ENCODE results near the gene SFT2D3. TPM values are rescaled to one million over a fixed set of nuclear protein-coding genes. Genes with fewer than 3 reads are reported as not detected.
A peak's percentile ranks its signal among the peaks of the same experiment; 100 is the strongest.

SFT2D3 gene
- total RNA-seq = 1 to 10 TPM; 7.5 to 8.7 TPM

GRCh38 chr2:127701193-127701650 lies at the start of gene SFT2D3:
TSS of gene SFT2D3 (plus strand) at chr2:127701497. CDS start at chr2:127701529, 32 bp downstream.
- Mint-ChIP-seq H3K27me3 (no peaks in the 10 kb centered on the region), H3K4me1 (peaks cover 25% of the 10 kb centered on the region), H3K27ac (peak within 1 kb of the TSS; percentile 97), H3K4me3 (peak within 1 kb of the TSS; percentile 90), H3K9me3 (no peaks in the 10 kb centered on the region), H3K36me3 (peaks cover 17% of the 10 kb centered on the region)
- ATAC-seq (ENCODE audit: low read depth) (peak; percentile 78), DNase-seq (peak; percentile 90)
- POLR2A ChIA-PET = interaction anchor here (0.6 to 2.1 kb wide), 10 partner anchors 22 to 620 kb away, joined by 3 to 17 read pairs (median 4); partner anchors contain the start of genes IWS1, UGGT1 and WDR33

- POLR2A ChIA-PET = no interaction called here
- no peak overlapping the region for H3K4me3 Mint-ChIP-seq
- no peak for DNase-seq
- H3K36me3 Mint-ChIP-seq = no peaks in the 10 kb centered on the region
- H3K27me3 Mint-ChIP-seq = no peaks in the 10 kb centered on the region
- ATAC-seq (ENCODE audit: low read depth) = no peak
- H3K27ac Mint-ChIP-seq = no peak overlapping the region
- H3K9me3 Mint-ChIP-seq = no peaks in the 10 kb centered on the region
- H3K4me1 Mint-ChIP-seq = peaks cover 9% of the 10 kb centered on the region
Observed at GRCh38 chr2:127651971-127652550, 49.2 kb upstream of the SFT2D3 start.

- Mint-ChIP-seq H3K36me3 (no peaks in the 10 kb centered on the region), H3K4me3 (no peak overlapping the region), H3K27me3 (no peaks in the 10 kb centered on the region), H3K4me1 (peaks cover 9% of the 10 kb centered on the region), H3K9me3 (no peaks in the 10 kb centered on the region), H3K27ac (no peak overlapping the region)
- DNase-seq (no peak), ATAC-seq (ENCODE audit: low read depth) (no peak)
- POLR2A ChIA-PET = no interaction called here
Observed at GRCh38 chr2:127652786-127653357, 48.4 kb upstream of the SFT2D3 start.

- H3K4me1 Mint-ChIP-seq = peaks cover 7% of the 10 kb centered on the region
- DNase-seq (no peak), ATAC-seq (ENCODE audit: low read depth) (no peak)
- peak overlapping the region; percentile 42 for H3K27ac Mint-ChIP-seq
- no peaks in the 10 kb centered on the region for H3K27me3 Mint-ChIP-seq
- POLR2A ChIA-PET = no interaction called here
- H3K4me3 Mint-ChIP-seq = no peak overlapping the region
- no peaks in the 10 kb centered on the region for H3K36me3 Mint-ChIP-seq
- H3K9me3 Mint-ChIP-seq = no peaks in the 10 kb centered on the region
Observed at GRCh38 chr2:127653421-127654083, 47.7 kb upstream of the SFT2D3 start.

GRCh38 chr2:127654084-127654837 lies 47.0 kb upstream of the SFT2D3 start:
- DNase-seq = no peak
- H3K4me1 Mint-ChIP-seq = peaks cover 5% of the 10 kb centered on the region
- ATAC-seq (ENCODE audit: low read depth) = no peak
- POLR2A ChIA-PET = no interaction called here
- H3K4me3 Mint-ChIP-seq = no peak overlapping the region
- no peaks in the 10 kb centered on the region for H3K36me3 Mint-ChIP-seq
- no peaks in the 10 kb centered on the region for H3K27me3 Mint-ChIP-seq
- H3K9me3 Mint-ChIP-seq = no peaks in the 10 kb centered on the region
- no peak overlapping the region for H3K27ac Mint-ChIP-seq

- H3K4me3 Mint-ChIP-seq = no peak overlapping the region
- H3K36me3 Mint-ChIP-seq = no peaks in the 10 kb centered on the region
- H3K27me3 Mint-ChIP-seq = no peaks in the 10 kb centered on the region
- no peak overlapping the region for H3K27ac Mint-ChIP-seq
- DNase-seq (no peak), ATAC-seq (ENCODE audit: low read depth) (no peak)
- POLR2A ChIA-PET = no interaction called here
- H3K9me3 Mint-ChIP-seq = no peaks in the 10 kb centered on the region
- peaks cover 1% of the 10 kb centered on the region for H3K4me1 Mint-ChIP-seq
Observed at GRCh38 chr2:127654838-127655175, 46.5 kb upstream of the SFT2D3 start.

- DNase-seq = no peak
- ATAC-seq (ENCODE audit: low read depth) = no peak
- no peak overlapping the region for H3K4me3 Mint-ChIP-seq
Observed at GRCh38 chr2:127655209-127656073, 45.9 kb upstream of the SFT2D3 start.

GRCh38 chr2:127656569-127657231 lies 44.6 kb upstream of the SFT2D3 start:
- Mint-ChIP-seq H3K36me3 (no peaks in the 10 kb centered on the region), H3K4me1 (no peaks in the 10 kb centered on the region), H3K9me3 (no peaks in the 10 kb centered on the region), H3K27ac (no peak overlapping the region), H3K27me3 (no peaks in the 10 kb centered on the region), H3K4me3 (no peak overlapping the region)
- POLR2A ChIA-PET = no interaction called here
- ATAC-seq (ENCODE audit: low read depth) (no peak), DNase-seq (no peak)

More at GRCh38 chr2:127655209-127656073, 45.9 kb upstream of the SFT2D3 start:
- H3K27me3 Mint-ChIP-seq = no peaks in the 10 kb centered on the region
- H3K9me3 Mint-ChIP-seq = no peaks in the 10 kb centered on the region
- no peak overlapping the region for H3K27ac Mint-ChIP-seq
- POLR2A ChIA-PET = interaction anchor here (0.7 kb wide), 1 partner anchor 578 kb away, joined by 6 read pairs; no protein-coding TSS in a partner anchor
- no peaks in the 10 kb centered on the region for H3K4me1 Mint-ChIP-seq
- no peaks in the 10 kb centered on the region for H3K36me3 Mint-ChIP-seq

GRCh38 chr2:127657232-127657595 lies 44.1 kb upstream of the SFT2D3 start:
- H3K27me3 Mint-ChIP-seq = no peaks in the 10 kb centered on the region
- POLR2A ChIA-PET = no interaction called here
- no peak for DNase-seq
- no peaks in the 10 kb centered on the region for H3K36me3 Mint-ChIP-seq
- H3K27ac Mint-ChIP-seq = no peak overlapping the region
- no peaks in the 10 kb centered on the region for H3K4me1 Mint-ChIP-seq
- H3K9me3 Mint-ChIP-seq = no peaks in the 10 kb centered on the region
- no peak overlapping the region for H3K4me3 Mint-ChIP-seq
- no peak for ATAC-seq (ENCODE audit: low read depth)

- Mint-ChIP-seq H3K36me3 (no peaks in the 10 kb centered on the region), H3K27ac (no peak overlapping the region), H3K27me3 (peaks cover 4% of the 10 kb centered on the region), H3K4me3 (no peak overlapping the region), H3K4me1 (no peaks in the 10 kb centered on the region), H3K9me3 (no peaks in the 10 kb centered on the region)
- DNase-seq = no peak
- ATAC-seq (ENCODE audit: low read depth) = no peak
- POLR2A ChIA-PET = no interaction called here
Observed at GRCh38 chr2:127658146-127658545, 43.2 kb upstream of the SFT2D3 start.

- no peak for ATAC-seq (ENCODE audit: low read depth)
- no peaks in the 10 kb centered on the region for H3K36me3 Mint-ChIP-seq
- H3K4me1 Mint-ChIP-seq = no peaks in the 10 kb centered on the region
- H3K9me3 Mint-ChIP-seq = no peaks in the 10 kb centered on the region
- POLR2A ChIA-PET = interaction anchor here (0.6 kb wide), 1 partner anchor 39 kb away, joined by 3 read pairs; no protein-coding TSS in a partner anchor
- peaks cover 10% of the 10 kb centered on the region for H3K27me3 Mint-ChIP-seq
- no peak overlapping the region for H3K27ac Mint-ChIP-seq
- no peak overlapping the region for H3K4me3 Mint-ChIP-seq
- peak; percentile 21 for DNase-seq
Observed at GRCh38 chr2:127658641-127659407, 42.5 kb upstream of the SFT2D3 start.

Data from activated naive CD8-positive, alpha-beta T cell treated with anti-CD3 and anti-CD28 coated beads, Interleukin-2, amount 10 ng/mL, durations not matched to agents 7 days and 5 days (primary cell).